ENCODE measurements around the gene BARHL2.

- TF ChIP-seq CTCF (IDR thresholded peaks at IDR 0.05; ENCODE audit: low read length) (no peak), EZH2 (optimal IDR thresholded peaks at IDR 0.05; ENCODE audit: low read depth, low read length) (no peak)
These were observed 45.9 kb downstream of the BARHL2 start for GRCh38 chr1:90671251-90671650.
